Small intestine (tissue), 7 donors: Measurements from ENCODE around the gene CDH13. TPM values are rescaled to one million over a fixed set of nuclear protein-coding genes. Genes with fewer than 3 reads are reported as not detected.

ENCODE experiments used
- DNase-seq, 2 donors: peaks; one replicate each; pipeline versions ENCODE4 v3.0.0 to v3.0.0-alpha.2; 2013
- FAIRE-seq: peaks from 2 replicates; lab custom pipeline; 2012; peaks lifted over from hg19 to GRCh38; lab: Jason Lieb, UNC
- H3K27ac ChIP-seq, 3 donors: one replicate each; pipeline ENCODE4 v1.5.1; 2013; ENCODE audit warnings: low read length in 2 of 3, mild to moderate bottlenecking in 2 of 3, control low read depth in 1 of 3, inconsistent platforms in 1 of 3, low read depth in 1 of 3, moderate library complexity in 1 of 3
- H3K27me3 ChIP-seq, 3 donors: one replicate each; pipeline ENCODE4 v1.6.1; 2013; ENCODE audit warnings: low read length in 3 of 3, inconsistent platforms in 1 of 3; ENCODE audit not compliant: control insufficient read depth in 3 of 3, insufficient read depth in 3 of 3
- H3K36me3 ChIP-seq, 3 donors: one replicate each; pipeline ENCODE4 v1.6.1; 2013; ENCODE audit warnings: low read length in 3 of 3, inconsistent platforms in 1 of 3, low read depth in 1 of 3, mild to moderate bottlenecking in 1 of 3, moderate library complexity in 1 of 3; ENCODE audit not compliant: control insufficient read depth in 3 of 3, insufficient read depth in 2 of 3
- H3K4me1 ChIP-seq, 3 donors: one replicate each; pipeline ENCODE4 v1.6.1; 2013; ENCODE audit warnings: low read length in 2 of 3, inconsistent platforms in 1 of 3, low read depth in 1 of 3, mild to moderate bottlenecking in 1 of 3, moderate library complexity in 1 of 3; ENCODE audit not compliant: control insufficient read depth in 3 of 3, insufficient read depth in 2 of 3
- H3K4me3 ChIP-seq, 3 donors: one replicate each; pipeline ENCODE4 v1.5.1; 2013; ENCODE audit warnings: low read length in 3 of 3, control low read depth in 1 of 3, inconsistent platforms in 1 of 3, low read depth in 1 of 3, mild to moderate bottlenecking in 1 of 3, moderate library complexity in 1 of 3
- H3K9me3 ChIP-seq, 2 donors: one replicate each; pipeline ENCODE4 v1.6.1; 2013; ENCODE audit warnings: low read depth in 1 of 2, low read length in 1 of 2; ENCODE audit not compliant: control insufficient read depth in 2 of 2, insufficient read depth in 1 of 2
- WGBS, 3 donors: extraction: QIAGEN DNeasy Blood & Tissue Kit; methylation state at CpG; one replicate each; pipeline ENCODE4 v1.1.7; 2013; 5-methylcytosine and 5-hydroxymethylcytosine counted together
- polyA plus RNA-seq, 4 donors: library from polyadenylated mRNA; stranded (reverse) in 3 of 4; unstranded in 1 of 4; fragments of 200-250 nt in 3 of 4; fragments of 120-200 nt in 1 of 4; gene quantifications; one replicate each; pipeline versions ENCODE4 v1.2.1 to v1.2.3, GENCODE V29; 2013
- donor health status: healthy with polysubstance abuse.
- donor health status: control.
- donor health status: control.
- donor health status: Bipolar disorder and iron deficiency.
- donor health status: healthy.

The CDH13 gene
- polyA plus RNA-seq, 4 donors = 0.27 to 15.0 (median 2.9) TPM; not detected in 1

- FAIRE-seq (no peak), DNase-seq (no peak)
- H3K27ac ChIP-seq = no peak overlapping the region
- no peaks in the 10 kb centered on the region for H3K36me3 ChIP-seq
- WGBS, 3 donors = 43 to 57% (median 48%) methylated on average over 2 of the region's 2 CpGs
- H3K4me1 ChIP-seq = no peaks in the 10 kb centered on the region
- no peaks in the 10 kb centered on the region for H3K9me3 ChIP-seq
- H3K27me3 ChIP-seq = no peaks in the 10 kb centered on the region
- no peak overlapping the region for H3K4me3 ChIP-seq
Observed at GRCh38 chr16:83447560-83447959, 820.8 kb downstream of the CDH13 start.

- Histone ChIP-seq H3K4me3 (no peak overlapping the region), H3K9me3 (no peaks in the 10 kb centered on the region), H3K27me3 (no peaks in the 10 kb centered on the region), H3K36me3 (no peaks in the 10 kb centered on the region), H3K27ac (no peak overlapping the region), H3K4me1 (no peaks in the 10 kb centered on the region)
- DNase-seq = no peak
- 81 to 86% (median 82%) methylated on average over 12 of the region's 12 CpGs for WGBS, 3 donors
- no peak for FAIRE-seq
Observed at GRCh38 chr16:83449861-83450260, 823.1 kb downstream of the CDH13 start.

GRCh38 chr16:83453977-83454376 is 827.2 kb downstream of the CDH13 start:
- H3K9me3 ChIP-seq = no peaks in the 10 kb centered on the region
- no peak overlapping the region for H3K4me3 ChIP-seq
- WGBS, 3 donors = 29 to 48% (median 46%) methylated on average over 2 of the region's 2 CpGs
- H3K36me3 ChIP-seq = no peaks in the 10 kb centered on the region
- FAIRE-seq = no peak
- DNase-seq = no peak
- no peak overlapping the region for H3K27ac ChIP-seq
- no peaks in the 10 kb centered on the region for H3K4me1 ChIP-seq
- H3K27me3 ChIP-seq = no peaks in the 10 kb centered on the region

- no peak overlapping the region for H3K4me3 ChIP-seq
- FAIRE-seq = no peak
- H3K36me3 ChIP-seq = no peaks in the 10 kb centered on the region
- 75 to 82% (median 81%) methylated on average over 6 of the region's 6 CpGs for WGBS, 3 donors
- H3K4me1 ChIP-seq = no peaks in the 10 kb centered on the region
- no peak overlapping the region for H3K27ac ChIP-seq
- no peaks in the 10 kb centered on the region for H3K27me3 ChIP-seq
- no peaks in the 10 kb centered on the region for H3K9me3 ChIP-seq
- no peak for DNase-seq
Observed at GRCh38 chr16:83455716-83456115, 828.9 kb downstream of the CDH13 start.

GRCh38 chr16:83456934-83457333 is 830.2 kb downstream of the CDH13 start:
- WGBS, 3 donors = 64 to 88% (median 67%) methylated on average over 8 of the region's 8 CpGs
- Histone ChIP-seq H3K4me1 (no peaks in the 10 kb centered on the region), H3K9me3 (no peaks in the 10 kb centered on the region), H3K27ac (no peak overlapping the region), H3K36me3 (no peaks in the 10 kb centered on the region), H3K27me3 (no peaks in the 10 kb centered on the region), H3K4me3 (no peak overlapping the region)
- no peak for FAIRE-seq
- DNase-seq = no peak

GRCh38 chr16:83458612-83459011 is 831.8 kb downstream of the CDH13 start:
- no peak overlapping the region for H3K4me3 ChIP-seq
- no peaks in the 10 kb centered on the region for H3K36me3 ChIP-seq
- no peaks in the 10 kb centered on the region for H3K27me3 ChIP-seq
- WGBS, 3 donors = 62 to 80% (median 62%) methylated on average over 4 of the region's 4 CpGs
- DNase-seq (no peak), FAIRE-seq (no peak)
- H3K27ac ChIP-seq = no peak overlapping the region
- no peaks in the 10 kb centered on the region for H3K4me1 ChIP-seq
- H3K9me3 ChIP-seq = no peaks in the 10 kb centered on the region

- H3K4me3 ChIP-seq = no peak overlapping the region
- H3K27ac ChIP-seq = no peak overlapping the region
- 58 to 69% (median 65%) methylated on average over 6 of the region's 6 CpGs for WGBS, 3 donors
- DNase-seq (no peak), FAIRE-seq (no peak)
- H3K27me3 ChIP-seq = no peaks in the 10 kb centered on the region
- H3K36me3 ChIP-seq = no peaks in the 10 kb centered on the region
- no peaks in the 10 kb centered on the region for H3K4me1 ChIP-seq
- H3K9me3 ChIP-seq = no peaks in the 10 kb centered on the region
Observed at GRCh38 chr16:83464991-83465390, 838.2 kb downstream of the CDH13 start.

- FAIRE-seq (no peak), DNase-seq (no peak)
- Histone ChIP-seq H3K36me3 (no peaks in the 10 kb centered on the region), H3K4me3 (no peak overlapping the region), H3K9me3 (no peaks in the 10 kb centered on the region), H3K27ac (no peak overlapping the region), H3K27me3 (no peaks in the 10 kb centered on the region), H3K4me1 (no peaks in the 10 kb centered on the region)
- WGBS, 3 donors = 44 to 77% (median 59%) methylated on average over 3 of the region's 3 CpGs
Observed at GRCh38 chr16:83470416-83470815, 843.6 kb downstream of the CDH13 start.

GRCh38 chr16:83472776-83473501 is 846.2 kb downstream of the CDH13 start:
- FAIRE-seq = no peak
- 58 to 62% (median 58%) methylated on average over 7 of the region's 7 CpGs for WGBS, 3 donors
- no peaks in the 10 kb centered on the region for H3K9me3 ChIP-seq

More at GRCh38 chr16:83472776-83473501, 846.2 kb downstream of the CDH13 start:
- Histone ChIP-seq H3K4me1 (no peaks in the 10 kb centered on the region), H3K27ac (no peak overlapping the region), H3K4me3 (no peak overlapping the region), H3K36me3 (no peaks in the 10 kb centered on the region), H3K27me3 (no peaks in the 10 kb centered on the region)
- no peak for DNase-seq
